Tibial nerve (tissue), 4 donors: ENCODE measurements around the gene NCK2.

ENCODE experiments used
- CTCF ChIP-seq, 5 experiments: fragments of 200-600 bp in 3 of 5; fragments of 450-650 bp in 2 of 5; sonication (generic) in 3 of 5; IDR thresholded peaks; one replicate each; pipeline ENCODE4 v1.5.1; 2016 to 2019; ENCODE audit warnings: antibody characterized with exemption in 5 of 5, mild to moderate bottlenecking in 3 of 5, moderate library complexity in 2 of 5
- EP300 ChIP-seq, 2 donors: sonication (generic); formaldehyde crosslinking; IDR thresholded peaks; one replicate each; pipeline ENCODE4 v1.6.1; 2017; ENCODE audit warnings: antibody characterized with exemption in 2 of 2, mild to moderate bottlenecking in 1 of 2
- POLR2A ChIP-seq, 2 donors: fragments of 450-650 bp; IDR thresholded peaks; one replicate each; pipeline ENCODE4 v1.6.1; 2017; ENCODE audit warnings: antibody characterized with exemption in 2 of 2, mild to moderate bottlenecking in 2 of 2, moderate library complexity in 2 of 2

GRCh38 chr2:105928563-105928962 lies 183.9 kb downstream of the NCK2 start:
- TF ChIP-seq CTCF (IDR thresholded peaks at IDR 0.05): no peak
- TF ChIP-seq POLR2A (IDR thresholded peaks at IDR 0.05): no peak
- no peak for TF ChIP-seq EP300 (IDR thresholded peaks at IDR 0.05)
